Esophagus muscularis mucosa (tissue), 4 donors: ENCODE results near the gene SHB. TPM values are rescaled to one million over a fixed set of nuclear protein-coding genes. Genes with fewer than 3 reads are reported as not detected.
A peak's percentile ranks its signal among the peaks of the same experiment; 100 is the strongest.

Experiments
- DNase-seq: peaks from one replicate; pipeline ENCODE4 v3.0.0-alpha.2; 2017; ENCODE audit errors: extremely low spot score
- H3K27ac ChIP-seq, 4 donors: fragments of 200-600 bp; sonication (generic); replicated peaks in 1 of 4; 1 replicate in 3 of 4; 2 replicates in 1 of 4; pipeline ENCODE4 v1.5.1; 2016 to 2019; ENCODE audit warnings: mild to moderate bottlenecking in 1 of 4
- H3K27me3 ChIP-seq, 4 donors: fragments of 200-600 bp; sonication (generic); one replicate each; pipeline versions ENCODE4 v1.5.1 to v1.6.0; 2016 to 2019
- H3K36me3 ChIP-seq, 4 donors: fragments of 200-600 bp; sonication (generic); one replicate each; pipeline ENCODE4 v1.5.1; 2016 to 2019
- H3K4me1 ChIP-seq, 4 donors: fragments of 200-600 bp; sonication (generic); one replicate each; pipeline ENCODE4 v1.5.1; 2016 to 2019
- H3K4me3 ChIP-seq, 4 donors: fragments of 200-600 bp; sonication (generic); 1 replicate in 2 of 4; 2 replicates in 2 of 4; pipeline ENCODE4 v1.5.1; 2016 to 2019; ENCODE audit warnings: mild to moderate bottlenecking in 4 of 4, moderate library complexity in 1 of 4
- H3K9me3 ChIP-seq, 4 donors: fragments of 200-600 bp; sonication (generic); 1 replicate in 3 of 4; 2 replicates in 1 of 4; pipeline ENCODE4 v1.5.1; 2016 to 2019
- EP300 ChIP-seq: sonication (generic); formaldehyde crosslinking; IDR thresholded peaks from one replicate; pipeline ENCODE4 v1.6.1; 2017; ENCODE audit warnings: antibody characterized with exemption
- POLR2A ChIP-seq: fragments of 450-650 bp; IDR thresholded peaks from one replicate; pipeline ENCODE4 v1.6.1; 2017; ENCODE audit warnings: antibody characterized with exemption, moderate library complexity, mild to moderate bottlenecking, low read depth
- POLR2AphosphoS5 ChIP-seq, 2 donors: sonication (generic); formaldehyde crosslinking; IDR thresholded peaks; one replicate each; pipeline ENCODE4 v1.6.1; 2017; ENCODE audit warnings: antibody characterized with exemption in 2 of 2
- WGBS: methylation state at CpG from one replicate; pipeline ENCODE4 v1.1.5; 2018; 5-methylcytosine and 5-hydroxymethylcytosine counted together
- intact Hi-C: fragments of 100-400 bp; cut with DNase I; formaldehyde crosslinking; loops from one replicate; pipeline ENCODE4 v1.15.1; 2023
- total RNA-seq, 4 donors: library from RNA; depleted of rRNA; stranded (reverse); fragments of >200 nt; gene quantifications; one replicate each; pipeline versions ENCODE4 v1.1.0 to v1.2.1, GENCODE V29; 2016
- TF ChIP-seq, protein P1 (sequence below), 3 experiments: fragments of 200-600 bp in 2 of 3; fragments of 450-650 bp in 1 of 3; sonication (generic) in 2 of 3; IDR thresholded peaks; one replicate each; pipeline ENCODE4 v1.5.1; 2017 to 2019; ENCODE audit warnings: antibody characterized with exemption in 3 of 3, mild to moderate bottlenecking in 2 of 3, moderate library complexity in 1 of 3

Gene SHB
- total RNA-seq, 4 donors from 2014 or later, result 16.6 to 21.2 (median 21.0) TPM

DNA sequence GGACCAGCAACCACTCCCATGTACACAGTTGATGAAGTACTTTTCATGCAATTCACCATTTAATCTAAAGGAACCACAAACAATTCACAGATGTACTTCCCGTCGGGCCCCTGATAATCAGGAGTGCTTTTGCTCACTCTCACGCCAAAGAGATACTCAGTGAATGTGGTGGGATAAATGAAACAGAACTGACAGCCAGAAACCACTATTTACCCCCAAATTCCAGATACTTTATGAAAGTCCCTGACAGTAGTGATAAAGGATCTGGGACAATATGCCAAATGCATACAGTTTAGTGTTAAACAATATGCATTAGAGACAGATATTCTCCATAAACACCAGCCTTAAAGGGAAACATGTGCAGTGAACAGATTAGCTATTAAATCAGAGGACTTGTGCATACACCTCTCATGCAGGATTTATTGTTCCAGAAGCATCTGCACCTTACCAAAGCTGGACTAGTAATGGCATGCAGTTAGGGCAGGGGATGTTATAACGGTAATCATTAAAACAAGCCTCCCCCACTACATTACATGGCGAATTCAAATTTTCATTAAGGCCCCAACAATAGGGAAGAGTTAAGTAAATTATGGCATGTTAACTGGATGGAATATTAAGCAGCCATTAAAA is 91.1 kb downstream of the SHB start:
- H3K4me1 ChIP-seq, result peaks cover 0 to 14% (median 10%) of the 10 kb centered on the region in 4 donors
- H3K4me3 ChIP-seq, result no peak overlapping the region
- intact Hi-C loops, result no loop called here
- H3K27ac ChIP-seq, result no peak overlapping the region
- no peak for DNase-seq
- H3K9me3 ChIP-seq, result no peaks in the 10 kb centered on the region
- WGBS, result 75% methylated on average over 5 of the region's 5 CpGs
- no peak for TF ChIP-seq EP300
- no peak for TF ChIP-seq POLR2A
- TF ChIP-seq, protein P1, sequence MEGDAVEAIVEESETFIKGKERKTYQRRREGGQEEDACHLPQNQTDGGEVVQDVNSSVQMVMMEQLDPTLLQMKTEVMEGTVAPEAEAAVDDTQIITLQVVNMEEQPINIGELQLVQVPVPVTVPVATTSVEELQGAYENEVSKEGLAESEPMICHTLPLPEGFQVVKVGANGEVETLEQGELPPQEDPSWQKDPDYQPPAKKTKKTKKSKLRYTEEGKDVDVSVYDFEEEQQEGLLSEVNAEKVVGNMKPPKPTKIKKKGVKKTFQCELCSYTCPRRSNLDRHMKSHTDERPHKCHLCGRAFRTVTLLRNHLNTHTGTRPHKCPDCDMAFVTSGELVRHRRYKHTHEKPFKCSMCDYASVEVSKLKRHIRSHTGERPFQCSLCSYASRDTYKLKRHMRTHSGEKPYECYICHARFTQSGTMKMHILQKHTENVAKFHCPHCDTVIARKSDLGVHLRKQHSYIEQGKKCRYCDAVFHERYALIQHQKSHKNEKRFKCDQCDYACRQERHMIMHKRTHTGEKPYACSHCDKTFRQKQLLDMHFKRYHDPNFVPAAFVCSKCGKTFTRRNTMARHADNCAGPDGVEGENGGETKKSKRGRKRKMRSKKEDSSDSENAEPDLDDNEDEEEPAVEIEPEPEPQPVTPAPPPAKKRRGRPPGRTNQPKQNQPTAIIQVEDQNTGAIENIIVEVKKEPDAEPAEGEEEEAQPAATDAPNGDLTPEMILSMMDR (IDR thresholded peaks at IDR 0.05), result no peak
- TF ChIP-seq POLR2AphosphoS5 (IDR thresholded peaks at IDR 0.05), result no peak
- peaks cover 0 to 18% (median 14%) of the 10 kb centered on the region in 4 donors for H3K36me3 ChIP-seq
- no peaks in the 10 kb centered on the region for H3K27me3 ChIP-seq

DNA sequence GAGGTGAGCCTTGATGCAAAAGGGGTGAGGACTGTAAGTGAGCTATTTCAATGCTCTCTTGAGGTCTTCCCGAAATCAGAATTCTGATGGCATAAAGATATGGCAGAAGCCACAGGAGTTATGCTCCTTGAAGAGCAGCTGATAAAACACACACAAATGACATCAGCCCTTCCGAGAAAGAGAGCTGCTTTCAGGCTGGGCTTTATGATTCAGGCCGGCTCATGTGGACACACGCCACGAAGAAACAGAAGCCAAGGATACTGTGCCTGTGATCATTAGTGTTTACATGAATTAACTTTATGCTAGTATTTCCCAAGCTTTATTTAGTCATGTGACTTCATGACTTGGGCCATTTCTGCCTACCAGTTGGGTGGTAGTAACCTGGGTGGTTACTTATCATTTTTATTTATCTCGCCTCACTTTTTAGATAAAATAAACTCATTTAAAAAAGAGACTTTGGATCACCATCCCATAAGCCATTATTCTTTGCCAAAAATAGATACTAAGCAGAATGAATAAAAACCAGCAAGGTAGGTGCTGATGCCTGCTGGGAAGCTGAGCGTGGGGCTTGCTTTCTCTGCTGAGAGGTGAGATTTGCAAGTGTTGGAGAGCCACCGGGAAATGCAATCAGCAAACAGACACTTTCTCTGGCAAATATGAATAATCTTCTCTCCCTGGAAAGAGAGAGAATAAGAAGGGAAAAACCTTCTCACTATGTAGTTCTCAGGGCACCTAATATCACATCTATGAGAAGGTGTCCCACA is 92.1 kb downstream of the SHB start:
- WGBS, result 46% methylated on average over 8 of the region's 8 CpGs
- Histone ChIP-seq H3K4me3 (no peak overlapping the region), H3K27ac (peak overlapping the region in 2 of 4 donors; percentile 10 to 62), H3K4me1 (peaks cover 0 to 14% (median 10%) of the 10 kb centered on the region in 4 donors), H3K9me3 (no peaks in the 10 kb centered on the region), H3K36me3 (peaks cover 0 to 27% (median 18%) of the 10 kb centered on the region in 4 donors), H3K27me3 (no peaks in the 10 kb centered on the region)
- TF ChIP-seq POLR2A, result no peak
- peak in 1 of 2 donors; percentile 18 for TF ChIP-seq POLR2AphosphoS5 (IDR thresholded peaks at IDR 0.05)
- intact Hi-C loops, result no loop called here
- no peak for DNase-seq

- H3K36me3 ChIP-seq, result peaks cover 0 to 28% (median 18%) of the 10 kb centered on the region in 4 donors
Measured at GRCh38 chr9:37975639-37976038, 93.4 kb downstream of the SHB start.

GRCh38 chr9:37974506-37975173 is 94.4 kb downstream of the SHB start:
- H3K27me3 ChIP-seq, result no peaks in the 10 kb centered on the region
- TF ChIP-seq POLR2AphosphoS5 (IDR thresholded peaks at IDR 0.05) (no peak), POLR2A (no peak), EP300 (no peak)
- TF ChIP-seq, protein P1 (IDR thresholded peaks at IDR 0.05), result no peak
- no peak overlapping the region for H3K27ac ChIP-seq
- intact Hi-C loops, result no loop called here
- no peaks in the 10 kb centered on the region for H3K9me3 ChIP-seq
- H3K4me3 ChIP-seq, result no peak overlapping the region
- peaks cover 3 to 14% (median 12%) of the 10 kb centered on the region in 4 donors for H3K4me1 ChIP-seq
- WGBS, result 87% methylated on average over 18 of the region's 18 CpGs
- no peak for DNase-seq
- H3K36me3 ChIP-seq, result peaks cover 0 to 28% (median 18%) of the 10 kb centered on the region in 4 donors

More at GRCh38 chr9:37975639-37976038, 93.4 kb downstream of the SHB start:
- peaks cover 0 to 14% (median 10%) of the 10 kb centered on the region in 4 donors for H3K4me1 ChIP-seq
- H3K9me3 ChIP-seq, result no peaks in the 10 kb centered on the region
- H3K27me3 ChIP-seq, result no peaks in the 10 kb centered on the region
- no peak overlapping the region for H3K27ac ChIP-seq
- no peak overlapping the region for H3K4me3 ChIP-seq
- 96% methylated on average over 4 of the region's 4 CpGs for WGBS
- intact Hi-C loops, result no loop called here
- DNase-seq, result no peak
- TF ChIP-seq POLR2A, result no peak
- TF ChIP-seq, protein P1 (IDR thresholded peaks at IDR 0.05), result no peak
- TF ChIP-seq POLR2AphosphoS5 (IDR thresholded peaks at IDR 0.05), result no peak
- TF ChIP-seq EP300, result no peak
